T1000 (cell line): ENCODE results near the gene MNAT1.
"Not testable (repeated sequence)": the region's sequence is repeated elsewhere in the genome, so short reads cannot be mapped to it uniquely, and the experiment has no call there.

Source experiments
- DNase-seq: peaks from one replicate; lab custom pipeline; 2025; ENCODE audit warnings: mixed read lengths; lab: John Stamatoyannopoulos, UW

The MNAT1 gene

DNA sequence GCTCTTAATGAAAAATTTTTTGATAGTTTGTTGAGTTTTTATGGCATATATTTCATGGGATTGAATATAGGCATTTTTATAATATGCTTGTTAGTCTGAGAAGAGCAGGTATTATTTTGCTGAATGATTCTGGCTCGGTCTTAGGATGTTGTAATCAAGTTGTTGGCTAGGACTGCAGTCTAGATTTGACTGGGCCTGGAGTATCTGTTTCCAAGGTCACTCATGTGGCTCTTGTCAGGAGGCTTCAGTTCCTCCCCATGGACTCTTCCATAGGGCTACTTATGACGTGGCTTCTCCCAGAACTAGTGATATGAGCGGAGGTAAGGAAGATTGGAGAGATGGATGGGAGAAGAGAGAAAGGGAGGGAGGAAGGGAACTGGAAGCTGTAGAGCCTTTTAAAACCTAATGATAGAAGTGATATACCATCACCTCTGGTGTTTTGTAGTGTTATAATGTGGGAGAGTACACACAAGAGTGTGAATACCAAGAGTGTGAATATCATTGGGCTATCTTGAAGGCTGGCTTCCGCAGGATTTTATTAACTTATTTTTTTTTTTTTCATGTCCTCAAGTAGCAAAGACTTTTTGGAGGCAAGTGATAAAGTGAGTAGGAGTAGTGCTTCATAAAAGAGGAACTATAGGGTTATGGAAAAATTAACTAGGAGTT lies 4.4 kb downstream of the MNAT1 start:
- DNase-seq: no peak

DNA sequence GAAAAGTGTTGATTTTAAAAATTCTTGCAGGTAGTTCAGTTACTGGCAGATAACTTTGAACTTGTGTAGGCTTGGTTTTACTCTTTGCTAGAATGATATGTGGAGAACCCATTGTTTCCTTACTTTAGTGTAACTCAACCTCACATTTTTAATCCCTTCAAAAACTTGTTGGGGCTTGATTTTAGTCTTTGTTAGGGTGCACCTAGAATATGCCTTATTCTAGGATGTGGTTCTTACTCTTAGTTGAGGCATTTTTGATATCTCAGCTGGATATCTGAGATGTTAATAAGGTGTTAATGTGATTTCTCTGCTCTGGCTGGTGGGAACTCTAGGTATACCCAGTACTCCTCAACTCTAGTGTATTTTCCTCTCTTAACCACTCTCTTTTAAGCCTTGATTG lies 10.0 kb downstream of the MNAT1 start:
- no peak for DNase-seq

DNA sequence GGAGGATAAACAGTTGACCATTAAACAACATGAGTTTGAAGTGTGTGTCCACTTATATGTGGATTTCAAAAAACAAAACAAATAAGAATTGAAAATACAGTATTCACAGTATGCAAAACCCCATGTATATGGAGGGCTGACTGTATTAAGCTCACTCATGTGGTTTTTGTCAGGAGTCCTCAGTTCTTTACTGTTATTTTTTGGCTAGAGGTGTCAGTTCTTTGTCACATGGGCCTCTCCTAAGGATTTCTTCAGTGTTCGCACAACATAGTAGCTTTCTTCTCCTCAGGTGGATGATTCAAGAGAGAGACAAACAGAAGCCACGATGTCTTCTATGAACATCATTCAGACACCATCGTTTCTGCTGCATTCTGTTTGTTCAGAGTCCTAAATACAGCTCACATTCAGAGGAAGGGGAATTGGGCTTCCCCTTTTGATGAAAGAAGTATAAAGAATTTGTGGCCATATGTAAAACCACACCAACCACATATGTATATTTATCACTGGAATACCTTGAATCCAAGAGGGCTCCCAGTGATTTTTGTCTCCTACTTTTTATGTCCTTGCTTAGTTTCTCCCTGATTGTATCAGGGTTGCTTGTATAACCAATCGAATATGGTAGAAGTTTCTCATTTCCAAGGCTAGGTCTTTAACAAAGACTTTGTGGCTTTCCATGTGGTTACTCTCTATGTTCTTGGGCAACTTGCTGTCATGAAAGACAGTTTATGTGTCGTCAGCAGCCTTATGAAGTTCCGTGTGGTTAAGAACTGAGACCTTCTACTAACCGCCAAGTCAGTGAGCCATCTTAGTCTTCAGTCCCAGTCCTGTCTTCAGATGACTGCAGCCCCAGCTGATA lies 18.9 kb downstream of the MNAT1 start:
- no peak for DNase-seq

DNA sequence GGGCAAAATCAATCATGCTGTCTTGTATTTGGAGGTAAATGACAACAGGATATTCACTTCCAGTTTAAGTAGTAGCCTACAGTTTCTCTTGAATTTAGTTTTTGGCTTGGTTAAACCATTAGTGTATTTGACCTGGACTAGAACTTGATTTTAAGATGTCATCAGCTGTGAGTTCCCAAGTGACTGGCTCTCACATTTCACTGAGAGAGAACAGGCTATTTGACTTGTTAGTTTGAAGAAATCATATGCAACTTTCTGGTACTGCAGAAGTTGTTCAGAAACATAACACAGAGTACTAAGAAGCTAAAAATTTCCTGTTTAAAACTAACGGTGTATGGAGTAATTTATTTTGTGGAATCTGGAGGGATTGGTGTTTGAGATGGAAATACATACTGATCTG lies 22.3 kb downstream of the MNAT1 start:
- DNase-seq: no peak

DNA sequence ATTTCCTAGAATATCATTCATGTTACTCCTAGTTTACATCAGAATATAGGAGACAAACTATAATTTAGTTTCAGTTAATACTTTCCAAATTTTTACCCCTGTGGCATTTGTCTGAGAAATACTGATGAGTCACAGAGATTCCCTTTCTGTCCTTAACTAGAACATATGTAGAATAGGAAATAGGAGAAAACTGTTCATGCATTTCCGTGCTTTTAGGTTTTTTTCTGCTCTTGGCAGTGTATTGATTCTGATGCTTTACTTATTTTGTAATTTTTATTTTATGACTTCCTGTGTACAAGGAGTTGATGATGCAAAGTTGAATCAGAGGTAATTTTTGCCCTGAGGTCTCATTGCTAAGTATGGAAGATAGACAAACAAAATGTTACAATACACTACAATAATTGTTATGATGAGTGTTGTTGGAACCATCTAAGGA lies 23.0 kb downstream of the MNAT1 start:
- DNase-seq: no peak

DNA sequence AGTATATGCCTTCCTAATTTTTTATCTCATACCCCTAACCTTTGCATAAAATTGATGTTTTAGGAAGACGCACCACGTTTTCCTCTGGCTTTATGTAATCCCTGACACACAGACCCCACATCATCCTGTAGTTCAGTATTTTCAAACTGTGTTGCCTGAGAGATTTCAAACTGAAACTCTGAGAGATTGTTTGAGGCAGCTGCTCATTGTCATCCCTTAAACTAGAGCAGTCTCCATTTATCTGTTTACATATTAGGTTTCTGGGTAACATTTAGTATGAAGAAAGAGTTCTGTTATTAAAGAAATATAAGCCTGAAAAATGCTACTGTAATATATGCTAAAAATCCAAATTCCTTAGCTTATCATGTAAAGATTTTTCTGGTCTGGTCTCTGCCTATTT lies 24.3 kb downstream of the MNAT1 start:
- no peak for DNase-seq

DNA sequence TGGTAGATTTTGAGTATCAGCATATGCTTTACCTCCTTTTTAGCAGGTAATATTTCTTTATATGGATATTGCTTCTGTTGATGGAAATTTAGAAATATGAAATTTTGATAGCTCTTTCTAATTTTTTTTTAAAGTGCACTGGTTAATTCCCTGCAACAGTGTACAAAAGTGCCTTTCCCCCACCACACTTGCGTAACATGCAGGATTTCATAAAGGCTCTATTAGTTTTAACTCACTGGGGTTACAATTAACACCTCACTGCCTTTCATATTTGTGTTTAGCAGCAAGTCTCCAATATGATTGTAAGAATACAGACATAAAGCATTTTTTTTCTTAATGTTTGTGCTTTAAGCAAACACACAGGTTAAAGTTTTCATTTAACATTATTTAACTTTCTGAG lies 25.6 kb downstream of the MNAT1 start:
- no peak for DNase-seq

DNA sequence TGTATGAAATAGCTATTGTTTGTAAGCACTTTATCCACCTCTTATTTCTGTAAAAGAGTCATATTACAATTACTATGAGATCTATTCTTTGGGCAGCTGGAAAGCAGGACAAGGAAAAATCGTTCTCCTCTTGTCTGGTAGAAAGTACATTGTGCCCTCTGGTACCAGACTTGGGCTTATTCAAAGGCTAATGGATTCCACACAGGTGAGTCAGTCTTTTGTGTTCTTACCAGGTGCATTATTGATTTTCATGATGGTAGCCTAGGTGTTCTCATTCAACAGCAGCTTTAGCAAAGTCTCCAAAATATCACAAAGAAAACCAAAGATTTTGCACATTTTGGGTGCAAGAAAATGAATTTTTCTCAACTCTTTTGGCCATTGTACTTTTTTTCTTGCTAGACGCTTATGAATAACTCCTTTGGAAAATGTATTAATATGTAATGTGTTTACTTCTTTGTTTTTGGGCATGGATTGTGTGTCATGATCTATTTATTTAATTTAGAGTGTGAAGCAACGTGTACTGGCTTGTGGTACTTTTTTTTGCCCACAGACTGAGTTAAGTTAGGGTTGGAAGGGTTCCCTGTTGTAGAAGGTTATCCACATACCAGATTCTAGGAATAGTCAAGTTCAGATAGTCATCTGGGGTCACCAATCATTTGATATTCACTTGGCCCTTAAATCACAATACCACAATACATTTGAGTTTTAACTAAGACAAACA lies 26.2 kb downstream of the MNAT1 start:
- DNase-seq: no peak

DNA sequence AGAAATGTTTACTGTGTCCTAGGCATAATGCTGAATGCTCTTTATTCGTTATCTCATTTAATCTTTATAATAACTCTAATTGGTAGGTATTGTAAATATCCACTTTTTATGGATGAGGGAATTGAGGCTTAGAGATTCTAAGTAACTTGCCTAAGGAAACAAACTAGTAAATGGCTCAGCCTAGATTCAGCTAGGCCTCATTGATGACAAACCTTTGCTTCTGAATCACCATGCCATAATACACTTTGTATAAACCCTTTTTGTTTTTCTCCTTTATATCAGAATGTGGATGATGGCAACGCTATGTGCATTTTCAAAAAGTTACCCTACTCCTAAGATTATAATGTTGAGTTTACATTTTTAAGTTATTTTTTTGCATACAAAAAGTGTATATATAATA lies 34.0 kb downstream of the MNAT1 start:
- DNase-seq: no peak

DNA sequence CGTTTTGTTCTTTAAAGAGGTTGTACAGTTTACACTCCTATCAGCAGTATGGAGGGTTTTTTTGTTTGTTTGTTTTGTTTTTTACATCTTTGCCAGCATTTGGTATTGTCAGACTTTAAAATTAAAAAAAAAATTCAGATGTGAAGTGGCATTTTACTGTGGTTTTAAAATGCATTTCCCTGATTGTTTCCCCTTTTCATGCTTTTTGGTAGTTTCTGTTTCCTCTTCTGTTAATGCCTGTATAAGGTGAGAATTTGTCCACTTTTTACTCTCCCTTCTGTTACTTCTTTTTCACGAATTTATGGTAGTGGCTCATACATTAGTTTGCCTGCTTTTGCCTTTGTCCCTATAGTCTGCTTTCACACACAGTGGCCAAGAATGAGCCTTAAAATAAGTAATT lies 36.6 kb downstream of the MNAT1 start:
- no peak for DNase-seq

DNA sequence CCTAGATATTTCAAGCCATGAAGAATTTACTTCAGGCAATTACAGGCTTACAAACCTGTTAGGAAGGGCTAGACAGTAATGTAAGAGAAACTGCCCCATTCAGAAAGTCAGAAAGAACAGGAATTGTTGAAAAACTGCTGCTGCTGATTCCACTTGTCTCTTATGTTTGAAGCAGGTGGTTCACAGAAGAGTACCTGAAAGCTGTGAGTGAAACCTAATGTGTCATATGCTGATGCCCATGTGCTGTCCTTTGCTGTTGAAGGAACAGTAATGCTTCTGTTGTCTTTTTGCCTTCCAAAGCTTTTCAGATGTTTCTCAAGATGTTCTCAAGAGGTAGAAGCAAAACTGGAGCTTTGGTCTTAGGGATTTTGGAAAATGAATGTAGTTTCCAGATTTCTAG lies 39.0 kb downstream of the MNAT1 start:
- DNase-seq: no peak

DNA sequence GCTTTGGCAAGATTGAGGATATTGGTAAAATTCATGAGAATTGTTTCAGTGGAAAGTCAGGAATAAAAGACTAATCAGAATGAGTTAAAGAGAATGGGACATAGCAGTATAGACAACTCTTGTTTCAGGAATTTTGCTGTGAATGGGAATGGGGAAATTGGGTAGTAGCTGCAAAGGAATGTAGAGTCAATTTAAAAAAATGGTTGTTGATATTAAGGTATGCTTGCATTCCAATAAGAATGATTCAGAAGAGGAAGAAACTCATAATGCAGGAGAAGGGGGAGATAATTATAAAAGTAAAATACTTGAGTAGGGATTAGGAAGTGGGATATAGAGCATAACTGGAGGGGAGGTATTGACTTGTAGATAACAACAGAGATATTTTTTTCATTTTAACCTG lies 40.7 kb downstream of the MNAT1 start:
- no peak for DNase-seq

DNA sequence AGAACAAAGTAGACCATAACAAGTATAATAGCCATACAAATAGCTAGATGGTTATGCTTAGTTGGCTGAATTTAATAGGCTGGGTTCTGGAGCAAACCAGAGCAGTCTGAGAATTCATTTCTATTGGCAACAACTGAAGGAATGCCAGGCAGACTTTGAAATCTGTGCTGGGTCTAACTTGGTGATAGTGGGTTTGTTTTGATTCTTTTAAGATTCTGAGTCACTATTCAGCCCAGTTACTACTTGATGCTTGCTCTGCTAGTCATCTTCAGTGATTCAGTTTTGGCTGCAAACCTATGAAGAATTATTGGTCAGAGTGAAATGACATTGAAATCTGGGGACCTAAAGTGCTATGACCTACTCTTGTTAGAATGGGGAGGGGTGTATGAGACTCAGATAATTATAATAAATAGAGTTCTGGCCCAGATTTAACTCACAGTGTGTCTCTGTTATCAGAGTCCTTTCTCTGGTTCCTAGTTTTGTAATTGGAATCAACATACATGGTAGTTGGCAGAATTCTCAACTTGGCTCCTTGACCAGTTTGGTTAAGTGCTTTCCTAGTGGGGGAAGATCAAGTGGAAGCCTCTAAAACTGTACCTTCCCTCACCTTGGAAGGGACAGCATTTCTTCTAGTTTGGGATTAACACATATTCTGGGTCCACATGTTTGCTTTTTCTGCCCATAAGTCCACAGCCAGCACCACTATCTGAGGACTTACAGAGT lies 43.5 kb downstream of the MNAT1 start:
- peak; percentile 24 for DNase-seq

DNA sequence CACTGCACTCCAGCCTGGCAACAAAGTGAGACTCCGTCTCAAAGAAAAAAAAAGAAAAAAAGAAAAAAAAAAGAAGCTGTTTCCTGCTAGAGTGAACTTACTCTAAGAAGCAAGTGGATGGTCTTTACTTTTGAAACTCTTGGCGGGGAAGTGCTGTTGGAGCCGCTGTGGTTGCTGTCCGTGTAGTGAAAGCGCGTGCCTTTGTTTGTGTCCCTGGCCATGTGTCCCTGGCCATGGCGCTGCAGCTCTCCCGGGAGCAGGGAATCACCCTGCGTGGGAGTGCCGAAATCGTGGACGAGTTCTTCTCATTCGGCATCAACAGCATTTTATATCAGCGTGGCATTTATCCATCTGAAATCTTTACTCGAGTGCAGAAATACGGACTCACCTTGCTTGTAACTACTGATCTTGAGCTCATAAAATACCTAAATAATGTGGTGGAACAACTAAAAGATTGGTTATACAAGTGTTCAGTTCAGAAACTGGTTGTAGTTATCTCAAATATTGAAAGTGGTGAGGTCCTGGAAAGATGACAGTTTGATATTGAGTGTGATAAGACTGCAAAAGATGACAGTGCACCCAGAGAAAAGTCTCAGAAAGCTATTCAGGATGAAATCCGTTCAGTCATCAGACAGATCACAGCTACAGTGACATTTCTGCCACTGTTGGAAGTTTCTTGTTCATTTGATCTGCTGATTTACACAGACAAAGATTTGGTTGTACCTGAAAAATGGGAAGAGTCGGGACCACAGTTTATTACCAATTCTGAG lies 45.4 kb downstream of the MNAT1 start:
- DNase-seq: not testable (repeated sequence)

DNA sequence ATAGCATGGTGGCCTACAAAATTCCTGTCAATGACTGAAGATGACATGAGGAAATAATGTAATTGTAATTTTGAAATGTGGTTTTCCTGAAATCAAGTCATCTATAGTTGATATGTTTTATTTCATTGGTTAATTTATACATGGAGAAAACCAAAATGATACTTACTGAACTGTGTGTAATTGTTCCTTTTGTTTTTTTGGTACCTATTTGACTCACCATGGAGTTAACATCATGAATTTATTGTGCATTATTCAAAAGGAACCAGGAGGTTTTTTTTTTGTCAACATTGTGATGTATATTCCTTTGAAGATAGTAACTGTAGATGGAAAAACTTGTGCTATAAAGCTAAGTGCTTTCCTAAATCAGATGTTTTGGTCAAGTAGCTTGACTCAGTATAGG lies 46.0 kb downstream of the MNAT1 start:
- not testable (repeated sequence) for DNase-seq

DNA sequence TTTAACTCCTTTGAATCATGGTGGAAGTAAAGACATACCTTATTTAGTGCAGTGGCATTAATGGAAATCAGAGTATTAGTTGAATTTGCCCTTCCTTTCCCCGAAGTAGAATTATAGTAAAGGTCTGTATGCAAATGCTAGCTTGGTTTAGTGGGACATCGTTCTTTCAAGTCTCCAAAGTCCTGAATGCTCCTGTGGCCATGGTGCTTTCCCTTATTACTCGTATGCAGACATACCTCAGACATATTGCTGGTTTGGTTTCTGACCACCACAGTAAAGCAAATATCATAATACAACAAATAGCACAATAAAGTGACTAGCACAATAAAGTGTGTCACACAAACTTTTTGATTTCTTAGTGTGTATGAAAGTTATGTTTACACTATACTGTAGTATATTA lies 52.3 kb downstream of the MNAT1 start:
- DNase-seq: no peak

DNA sequence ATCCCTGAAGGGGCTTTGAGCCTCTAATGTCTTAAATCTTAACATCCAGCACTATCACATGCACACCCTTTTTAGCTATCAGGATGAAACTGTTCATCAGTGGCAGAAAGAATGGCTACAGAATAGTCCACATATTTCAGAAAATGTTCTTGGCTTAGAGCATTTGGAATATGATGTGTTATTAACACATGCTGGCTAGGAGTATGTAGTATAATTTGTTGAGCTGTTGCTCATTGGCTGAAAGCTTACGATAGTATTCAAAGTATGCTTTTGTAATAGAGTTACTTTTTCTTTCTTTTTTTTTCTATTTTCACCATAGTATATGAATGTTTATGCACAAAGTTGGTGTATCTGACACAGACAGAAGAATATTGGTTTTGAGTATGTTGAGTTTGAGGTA lies 55.1 kb downstream of the MNAT1 start:
- no peak for DNase-seq

DNA sequence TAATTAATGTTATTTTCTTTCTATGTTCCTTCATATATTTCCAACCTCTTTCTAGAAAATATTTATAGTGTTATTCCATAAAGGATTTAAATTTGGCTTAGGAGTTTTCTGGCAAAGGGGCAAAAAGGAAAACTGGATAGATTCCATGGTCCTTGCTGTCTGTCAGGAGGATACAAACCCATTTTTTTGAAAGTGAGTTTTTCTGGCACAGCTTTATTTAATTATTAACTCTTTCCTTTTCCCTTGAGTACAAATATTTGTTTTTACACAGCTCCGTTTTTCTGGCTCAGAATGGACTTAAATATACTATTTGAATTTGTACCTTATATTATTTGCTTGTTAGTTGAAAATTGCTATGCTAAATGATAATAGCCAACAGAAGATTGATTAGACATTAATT lies 56.3 kb downstream of the MNAT1 start:
- DNase-seq: no peak

DNA sequence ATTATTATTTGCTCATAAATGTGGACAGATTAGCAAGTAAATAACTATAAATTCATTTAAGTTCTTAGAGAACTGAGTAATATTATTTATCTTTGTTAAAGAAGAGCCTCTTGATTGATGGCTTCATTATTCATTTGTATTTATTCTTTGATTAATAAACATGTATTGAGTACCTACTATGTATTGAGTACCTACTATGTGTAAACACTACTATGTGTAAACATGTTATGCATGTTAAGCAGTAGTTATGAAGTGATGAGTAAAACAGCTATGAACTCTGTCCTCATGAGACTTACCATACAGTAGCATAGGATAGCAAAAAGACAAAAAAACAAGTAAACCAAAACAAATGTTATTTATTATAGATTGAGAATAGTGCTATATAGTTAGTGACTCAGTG lies 61.9 kb downstream of the MNAT1 start:
- DNase-seq: no peak

DNA sequence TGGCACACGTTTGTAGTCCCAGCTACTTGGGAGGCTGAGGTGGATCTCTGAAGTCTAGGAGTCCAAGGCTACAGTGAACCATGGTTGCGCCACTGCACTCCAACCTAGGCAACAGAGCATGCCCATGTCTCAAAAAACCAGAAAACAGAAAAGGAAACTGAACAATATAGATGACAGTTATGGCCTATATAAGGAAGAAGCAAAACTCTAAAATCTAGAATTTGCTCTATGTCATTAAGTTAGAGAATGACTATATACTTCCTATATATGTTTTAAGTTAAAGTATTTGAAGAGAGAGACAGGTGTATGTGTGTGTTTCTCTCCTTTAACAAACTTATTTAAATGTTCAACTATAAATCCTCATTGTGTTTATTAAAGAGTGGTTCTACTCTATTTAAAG lies 65.8 kb downstream of the MNAT1 start:
- no peak for DNase-seq

DNA sequence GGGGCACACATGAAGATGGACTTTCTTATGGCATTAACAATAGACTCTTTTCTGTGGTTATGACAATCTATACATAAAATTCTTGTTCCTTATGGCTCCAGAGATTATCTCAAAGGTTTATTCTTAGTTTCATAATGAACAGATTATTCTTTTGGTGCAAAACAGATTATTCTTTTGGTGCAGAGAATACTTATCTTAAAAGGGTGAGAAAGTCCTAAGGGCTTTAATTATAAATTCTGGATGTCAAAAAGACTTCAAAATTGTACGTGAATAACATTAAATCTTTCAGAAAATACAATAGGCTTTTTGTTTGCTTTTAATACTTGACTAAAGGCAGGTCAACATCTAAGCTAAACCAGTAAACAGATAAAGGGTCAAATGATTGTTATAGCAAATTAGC lies 69.3 kb downstream of the MNAT1 start:
- no peak for DNase-seq
